Fibroblast of mammary gland (primary cell): ENCODE results near the gene ABCB8.

ENCODE experiments used
- DNase-seq: peaks from one replicate; pipeline ENCODE4 v3.0.0-alpha.2; 2010; ENCODE audit warnings: low read depth
- H3K4me3 ChIP-seq: 2 replicates; pipeline ENCODE4 v1.5.1; 2011; ENCODE audit warnings: low read depth, mild to moderate bottlenecking, low read length, moderate library complexity; ENCODE audit not compliant: control insufficient read depth
- CTCF ChIP-seq: conservative IDR thresholded peaks from 2 replicates; pipeline ENCODE4 v1.5.1; 2011; ENCODE audit warnings: low read depth, low read length, inconsistent platforms; ENCODE audit not compliant: control insufficient read depth, insufficient read depth

ABCB8 gene

GRCh38 chr7:151003572-151003971 is 24.7 kb upstream of the ABCB8 start:
- no peak for TF ChIP-seq CTCF
- no peak for DNase-seq
- no peak overlapping the region for H3K4me3 ChIP-seq

GRCh38 chr7:151005566-151005965 is 22.7 kb upstream of the ABCB8 start:
- H3K4me3 ChIP-seq: no peak overlapping the region
- DNase-seq: no peak
- TF ChIP-seq CTCF: no peak

- DNase-seq: no peak
- no peak for TF ChIP-seq CTCF
- H3K4me3 ChIP-seq: no peak overlapping the region
Observed at GRCh38 chr7:151006590-151007300, 21.5 kb upstream of the ABCB8 start.

- DNase-seq: no peak
- H3K4me3 ChIP-seq: no peak overlapping the region
- TF ChIP-seq CTCF: no peak
Observed at GRCh38 chr7:151007469-151007898, 20.8 kb upstream of the ABCB8 start.

GRCh38 chr7:151008143-151008510 is 20.1 kb upstream of the ABCB8 start:
- TF ChIP-seq CTCF: no peak
- peak overlapping the region; percentile 42 for H3K4me3 ChIP-seq
- peak; percentile 23 for DNase-seq

GRCh38 chr7:151008511-151009323 is 19.5 kb upstream of the ABCB8 start:
- peak; percentile 72 for TF ChIP-seq CTCF
- peak; percentile 74 for DNase-seq
- H3K4me3 ChIP-seq: peak overlapping the region; percentile 42
